Left renal cortex interstitium (tissue), 4 donors: ENCODE data around the gene NUDT13. TPM values are rescaled to one million over a fixed set of nuclear protein-coding genes. Genes with fewer than 3 reads are reported as not detected.

ENCODE experiments used
- DNase-seq, 4 donors: peaks; one replicate each; pipeline ENCODE4 v3.0.0-alpha.2; 2013; ENCODE audit warnings: low read depth in 4 of 4, low spot score in 2 of 4, missing footprints in 1 of 4
- polyA plus RNA-seq, 4 donors: library from polyadenylated mRNA; unstranded; fragments of 120-200 nt; gene quantifications; one replicate each; pipeline ENCODE4 v1.2.1, GENCODE V29; 2013; ENCODE audit not compliant: insufficient read length in 4 of 4

Gene NUDT13
- polyA plus RNA-seq, 4 donors = 4.1 to 10.1 (median 6.1) TPM

DNA sequence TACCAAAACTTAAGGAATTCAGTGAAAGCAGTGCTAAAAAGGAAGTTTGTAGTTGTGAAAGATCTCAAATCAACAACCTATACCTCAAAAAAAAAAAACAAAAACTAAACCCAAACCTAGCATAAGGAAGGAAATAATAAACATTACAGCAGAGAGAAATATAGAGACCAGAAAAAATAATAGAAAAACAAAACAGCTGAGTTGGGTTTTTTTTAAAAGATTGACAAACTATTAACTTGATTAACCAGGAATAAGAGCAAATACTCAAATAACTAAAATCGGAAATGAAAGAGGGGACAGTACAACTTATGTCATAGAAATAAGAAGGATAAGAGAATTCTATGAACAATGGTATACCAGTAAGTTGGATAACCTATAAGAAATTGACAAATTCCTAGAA lies 50.8 kb downstream of the NUDT13 start:
- no peak for DNase-seq

DNA sequence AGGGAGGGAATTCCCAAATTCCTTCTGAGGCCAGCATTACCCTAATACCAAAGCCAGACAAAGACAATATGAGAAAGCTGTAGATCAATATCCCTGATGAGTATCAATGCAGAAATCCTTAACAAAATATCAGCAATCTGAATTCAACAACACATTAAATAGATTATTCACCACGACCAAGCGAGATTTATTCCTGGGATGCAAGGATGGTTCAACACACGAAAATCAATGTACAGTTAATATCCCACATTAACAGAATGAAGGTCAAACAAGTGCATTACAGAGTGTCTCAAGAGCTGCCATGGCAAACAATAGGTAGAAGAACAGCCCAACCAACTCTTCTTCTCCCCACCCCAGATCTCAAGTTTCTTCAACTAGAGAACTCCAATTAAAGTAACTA lies 51.4 kb downstream of the NUDT13 start:
- DNase-seq = no peak

GRCh38 chr10:73163096-73163495 lies 52.8 kb downstream of the NUDT13 start:
- no peak for DNase-seq

DNA sequence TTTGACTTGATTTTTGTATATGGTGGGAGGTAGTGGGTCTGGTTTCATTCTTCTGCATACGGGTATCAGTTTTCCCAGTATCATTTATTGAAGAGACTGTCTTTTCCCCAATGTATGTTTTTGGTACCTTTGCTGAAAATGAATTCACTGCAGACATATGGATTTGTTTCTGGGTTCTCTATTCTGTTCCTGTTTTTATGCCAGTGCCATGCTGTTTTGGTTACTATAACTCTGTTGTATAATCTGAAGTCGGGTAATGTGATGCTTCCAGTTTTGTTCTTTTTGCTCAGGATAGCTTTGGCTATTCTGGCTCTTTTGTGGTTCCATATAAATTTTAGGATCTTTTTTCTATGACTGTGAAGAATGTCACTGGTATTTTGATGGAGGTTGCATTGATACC lies 56.7 kb downstream of the NUDT13 start:
- no peak for DNase-seq

- DNase-seq = no peak
These were observed 57.2 kb downstream of the NUDT13 start for GRCh38 chr10:73167458-73167782.

DNA sequence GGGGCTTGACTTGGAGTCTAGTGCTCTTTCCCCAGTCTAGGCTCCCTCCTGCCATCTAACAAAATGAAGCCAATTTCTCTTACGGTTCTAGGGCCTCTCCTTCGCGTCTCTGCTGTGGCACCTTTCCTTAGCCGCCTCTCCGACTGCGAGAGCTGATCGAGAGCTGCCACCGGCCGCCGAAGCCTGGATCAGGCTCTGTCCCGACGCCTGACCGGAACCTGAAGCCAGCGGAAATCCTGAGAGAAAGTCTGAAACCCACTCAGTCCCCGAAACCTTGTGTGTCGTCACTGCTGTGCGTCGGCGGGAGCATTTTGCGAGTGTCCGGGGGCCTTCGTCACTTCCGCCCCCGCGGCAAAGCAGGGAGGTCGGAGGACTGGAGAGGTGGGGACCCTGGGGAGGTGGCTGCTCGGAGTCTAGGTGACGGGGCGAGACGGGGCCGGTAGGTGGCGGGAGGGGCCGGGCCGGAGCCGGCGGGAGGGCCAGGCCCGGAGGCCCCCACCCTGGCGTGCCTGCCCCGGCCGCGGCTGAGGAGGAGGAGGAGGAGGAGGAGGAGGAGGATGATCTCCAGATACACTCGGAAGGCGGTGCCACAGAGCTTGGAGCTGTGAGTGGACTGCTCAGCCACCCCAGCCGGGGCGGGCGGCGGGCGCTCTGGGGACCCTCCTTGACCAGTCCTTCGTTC lies 57.7 kb downstream of the NUDT13 start, which contains the start of the genes ECD and FAM149B1:
Gene ECD (minus strand): TSS at position 226 of the 682 bp plus-strand sequence. CDS start 4,071 bp downstream, outside the sequence.
Gene FAM149B1 (plus strand): TSS at position 337 of the 682 bp plus-strand sequence. CDS start 221 bp downstream, at position 558.
- DNase-seq = peak; percentile 88 to 97 (median 92)

DNA sequence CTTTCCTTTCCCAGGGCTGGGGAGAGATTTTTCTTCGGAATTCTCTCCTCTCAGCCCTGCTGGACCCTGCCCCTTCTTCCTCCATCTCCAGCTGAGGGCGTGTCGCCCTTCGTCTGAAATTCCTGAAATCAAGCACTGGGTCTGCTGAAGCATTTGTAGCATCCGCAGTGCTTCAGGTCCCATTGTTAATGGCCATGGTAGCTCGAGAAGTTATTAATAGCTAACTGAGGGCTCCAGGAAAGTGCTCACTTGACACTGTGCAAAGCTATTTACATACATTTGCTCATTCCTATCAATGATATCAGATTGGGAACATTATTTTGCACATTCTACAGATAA lies 58.2 kb downstream of the NUDT13 start:
- no peak for DNase-seq

GRCh38 chr10:73169320-73169719 lies 59.1 kb downstream of the NUDT13 start:
- DNase-seq = no peak

- DNase-seq = no peak
These were observed 62.6 kb downstream of the NUDT13 start for GRCh38 chr10:73172867-73173266.

DNA sequence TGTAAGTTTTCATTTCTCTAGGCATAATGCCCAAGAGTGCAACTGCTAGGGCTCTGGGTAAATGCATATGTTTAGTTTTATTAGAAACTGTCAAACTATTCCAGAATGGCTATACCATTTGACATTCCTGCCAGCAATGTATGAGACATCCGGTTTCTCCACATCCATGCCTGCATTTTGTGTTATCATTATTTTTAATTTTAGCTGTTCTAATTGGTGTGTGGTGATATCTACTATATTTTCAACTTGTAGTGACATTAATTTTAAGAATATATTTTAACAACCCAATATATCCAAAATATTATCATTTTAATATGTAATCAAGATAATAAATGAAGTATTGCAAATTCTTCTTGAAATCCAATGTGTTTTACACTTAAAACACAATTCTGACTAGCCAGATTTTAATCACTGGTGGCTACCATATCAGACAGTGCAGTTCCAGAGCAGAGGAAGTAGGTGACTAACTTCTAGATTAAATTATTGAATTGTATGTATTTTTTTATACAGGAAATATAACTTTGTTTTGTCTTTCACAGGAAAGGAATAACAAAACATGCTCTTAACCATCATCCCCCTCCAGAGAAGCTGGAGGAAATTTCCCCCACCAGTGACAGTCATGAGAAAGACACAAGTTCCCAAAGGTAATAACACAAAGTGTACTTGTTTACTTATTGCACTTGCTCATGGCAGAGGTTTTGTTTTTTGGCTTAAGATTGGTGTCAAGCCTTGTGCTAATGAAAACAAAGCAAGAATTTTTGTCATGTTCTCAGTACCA lies 64.1 kb downstream of the NUDT13 start:
- no peak for DNase-seq

Other genes starting within 250 kb of the NUDT13 start
- 1 to 10 TPM; 2.0 to 3.9 (median 2.8) TPM for gene OIT3, start 216.7 kb upstream of the NUDT13 start, polyA plus RNA-seq
- gene PLA2G12B, start 155.6 kb upstream of the NUDT13 start, polyA plus RNA-seq = 1 to 10 TPM; 5.6 to 8.7 (median 6.6) TPM
- 100 to 1,000 TPM in 1 of 4 donors, 10 to 100 TPM in 3; 67.5 to 101 (median 82.6) TPM for gene P4HA1, start 13.6 kb upstream of the NUDT13 start, polyA plus RNA-seq
- gene ECD, start 57.6 kb downstream of the NUDT13 start, polyA plus RNA-seq = 10 to 100 TPM; 33.6 to 40.9 (median 37.7) TPM
- gene FAM149B1, start 57.7 kb downstream of the NUDT13 start, polyA plus RNA-seq = 10 to 100 TPM; 33.4 to 56.7 (median 46.6) TPM
- 10 to 100 TPM; 27.8 to 39.3 (median 35.0) TPM for gene DNAJC9, start 136.8 kb downstream of the NUDT13 start, polyA plus RNA-seq
- gene MRPS16, start 142.2 kb downstream of the NUDT13 start, polyA plus RNA-seq = 10 to 100 TPM; 77.4 to 96.8 (median 86.0) TPM
- 10 to 100 TPM; 10.0 to 29.8 (median 16.4) TPM for gene CFAP70, start 248.4 kb downstream of the NUDT13 start, polyA plus RNA-seq